Natural killer cell (primary cell): ENCODE measurements around the gene ANXA2R. TPM values are rescaled to one million over a fixed set of nuclear protein-coding genes. Genes with fewer than 3 reads are reported as not detected.

Experiments
- ATAC-seq, 3 donors: fragments of 150-1000 bp in 2 of 3; fragments of 200-7000 bp in 1 of 3; cut with Tn5 transposase; 1 replicate in 1 of 3; 2 replicates in 2 of 3; pipeline ENCODE4 v1.10.0; 2021; ENCODE audit warnings: mild to moderate bottlenecking in 2 of 3, moderate library complexity in 2 of 3
- DNase-seq, 2 donors: peaks; one replicate each; pipeline versions ENCODE4 v3.0.0 to v3.0.0-alpha.2; 2013 to 2021; ENCODE audit warnings: mixed read lengths in 1 of 2
- H3K27ac ChIP-seq: one replicate; pipeline ENCODE4 v1.5.1; 2013; ENCODE audit warnings: mild to moderate bottlenecking, low read length
- H3K27me3 ChIP-seq: one replicate; pipeline ENCODE4 v1.6.1; 2013; ENCODE audit warnings: low read length; ENCODE audit not compliant: control insufficient read depth, insufficient read depth
- H3K36me3 ChIP-seq: one replicate; pipeline ENCODE4 v1.6.1; 2013; ENCODE audit warnings: low read length; ENCODE audit not compliant: control insufficient read depth, insufficient read depth
- H3K4me1 ChIP-seq: one replicate; pipeline ENCODE4 v1.6.1; 2013; ENCODE audit warnings: low read length; ENCODE audit not compliant: control insufficient read depth, insufficient read depth
- H3K4me3 ChIP-seq: one replicate; pipeline ENCODE4 v1.5.1; 2013; ENCODE audit warnings: low read length
- H3K9me3 ChIP-seq: one replicate; pipeline ENCODE4 v1.6.1; 2013; ENCODE audit warnings: low read length; ENCODE audit not compliant: control insufficient read depth, insufficient read depth
- H3K27ac Mint-ChIP-seq, 2 donors: one replicate each; pipeline ENCODE4 v1.8.0; 2022; ENCODE audit warnings: mild to moderate bottlenecking in 2 of 2, mixed read lengths in 2 of 2, moderate library complexity in 1 of 2
- H3K27me3 Mint-ChIP-seq, 2 donors: one replicate each; pipeline ENCODE4 v1.8.0; 2022; ENCODE audit warnings: low read depth in 2 of 2, mixed read lengths in 2 of 2
- H3K36me3 Mint-ChIP-seq: one replicate; pipeline ENCODE4 v1.8.0; 2022; ENCODE audit warnings: mixed read lengths
- H3K4me1 Mint-ChIP-seq, 2 donors: one replicate each; pipeline ENCODE4 v1.8.0; 2022; ENCODE audit warnings: mixed read lengths in 2 of 2
- H3K4me3 Mint-ChIP-seq: one replicate; pipeline ENCODE4 v1.8.0; 2022; ENCODE audit warnings: mild to moderate bottlenecking, moderate library complexity, mixed read lengths
- H3K9me3 Mint-ChIP-seq, 2 donors: one replicate each; pipeline ENCODE4 v1.8.0; 2022; ENCODE audit warnings: mixed read lengths in 2 of 2
- WGBS: methylation state at CpG from one replicate; pipeline ENCODE4 v1.1.7; 2013; ENCODE audit warnings: missing lambda C conversion rate; ENCODE audit not compliant: insufficient coverage; 5-methylcytosine and 5-hydroxymethylcytosine counted together
- intact Hi-C: fragments of 100-400 bp; cut with micrococcal nuclease; formaldehyde crosslinking; loops from one replicate; pipeline ENCODE4 v1.14.2; 2022
- total RNA-seq, 4 donors: library from RNA; stranded (reverse); fragments of 120-200 nt in 1 of 4; gene quantifications; one replicate each; pipeline versions ENCODE4 v1.2.3 to v1.2.4, GENCODE V29; 2013 to 2022
- TF ChIP-seq, protein P1 (sequence below): fragments of 200-600 bp; IDR thresholded peaks from one replicate; pipeline ENCODE4 v1.8.0; 2022; ENCODE audit warnings: antibody characterized with exemption

ANXA2R gene
- total RNA-seq, 3 donors from 2014 or later (not counting 1 experiment from before 2014, with no cell fraction given), result 34.3 to 55.2 (median 38.0) TPM

DNA sequence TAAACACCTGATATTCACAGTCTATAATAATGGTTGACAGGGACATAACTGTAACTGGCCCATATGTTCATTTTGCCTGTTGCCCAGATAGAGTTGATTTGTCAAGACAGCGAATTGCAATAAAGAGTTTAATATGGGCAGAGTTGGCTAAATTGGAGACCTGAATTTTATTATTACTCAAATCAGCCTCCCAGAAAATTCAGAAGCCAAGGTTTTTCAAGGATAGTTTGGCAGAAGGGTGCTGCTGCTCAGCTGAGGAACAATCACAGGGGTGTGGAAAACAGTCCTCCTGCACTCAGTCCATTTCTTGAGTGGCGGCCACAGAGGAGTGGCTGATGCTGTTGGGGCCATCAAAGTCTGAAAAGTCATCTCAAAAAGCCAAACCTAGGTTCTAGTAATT, 19.0 kb downstream of the ANXA2R start:
- TF ChIP-seq, protein P1, sequence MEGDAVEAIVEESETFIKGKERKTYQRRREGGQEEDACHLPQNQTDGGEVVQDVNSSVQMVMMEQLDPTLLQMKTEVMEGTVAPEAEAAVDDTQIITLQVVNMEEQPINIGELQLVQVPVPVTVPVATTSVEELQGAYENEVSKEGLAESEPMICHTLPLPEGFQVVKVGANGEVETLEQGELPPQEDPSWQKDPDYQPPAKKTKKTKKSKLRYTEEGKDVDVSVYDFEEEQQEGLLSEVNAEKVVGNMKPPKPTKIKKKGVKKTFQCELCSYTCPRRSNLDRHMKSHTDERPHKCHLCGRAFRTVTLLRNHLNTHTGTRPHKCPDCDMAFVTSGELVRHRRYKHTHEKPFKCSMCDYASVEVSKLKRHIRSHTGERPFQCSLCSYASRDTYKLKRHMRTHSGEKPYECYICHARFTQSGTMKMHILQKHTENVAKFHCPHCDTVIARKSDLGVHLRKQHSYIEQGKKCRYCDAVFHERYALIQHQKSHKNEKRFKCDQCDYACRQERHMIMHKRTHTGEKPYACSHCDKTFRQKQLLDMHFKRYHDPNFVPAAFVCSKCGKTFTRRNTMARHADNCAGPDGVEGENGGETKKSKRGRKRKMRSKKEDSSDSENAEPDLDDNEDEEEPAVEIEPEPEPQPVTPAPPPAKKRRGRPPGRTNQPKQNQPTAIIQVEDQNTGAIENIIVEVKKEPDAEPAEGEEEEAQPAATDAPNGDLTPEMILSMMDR, result no peak
- peaks cover 36 to 47% of the 10 kb centered on the region in 2 donors for H3K4me1 Mint-ChIP-seq
- H3K36me3 Mint-ChIP-seq, result no peaks in the 10 kb centered on the region
- DNase-seq (no peak), ATAC-seq (no peak)
- H3K27ac Mint-ChIP-seq, result peak overlapping the region; percentile 99 to 100
- no peaks in the 10 kb centered on the region for H3K36me3 ChIP-seq
- no peaks in the 10 kb centered on the region for H3K27me3 ChIP-seq
- WGBS, result 93% methylated on average over 1 of the region's 2 CpGs
- no peak overlapping the region for H3K4me3 ChIP-seq
- intact Hi-C loops, result loop anchor here (2.0 kb wide), 1 partner anchor 14 kb away; no protein-coding TSS in a partner anchor
- no peaks in the 10 kb centered on the region for H3K9me3 Mint-ChIP-seq
- peak overlapping the region; percentile 93 for H3K27ac ChIP-seq
- H3K4me1 ChIP-seq, result peaks cover 20% of the 10 kb centered on the region
- no peaks in the 10 kb centered on the region for H3K27me3 Mint-ChIP-seq
- peak overlapping the region; percentile 91 for H3K4me3 Mint-ChIP-seq
- H3K9me3 ChIP-seq, result no peaks in the 10 kb centered on the region

DNA sequence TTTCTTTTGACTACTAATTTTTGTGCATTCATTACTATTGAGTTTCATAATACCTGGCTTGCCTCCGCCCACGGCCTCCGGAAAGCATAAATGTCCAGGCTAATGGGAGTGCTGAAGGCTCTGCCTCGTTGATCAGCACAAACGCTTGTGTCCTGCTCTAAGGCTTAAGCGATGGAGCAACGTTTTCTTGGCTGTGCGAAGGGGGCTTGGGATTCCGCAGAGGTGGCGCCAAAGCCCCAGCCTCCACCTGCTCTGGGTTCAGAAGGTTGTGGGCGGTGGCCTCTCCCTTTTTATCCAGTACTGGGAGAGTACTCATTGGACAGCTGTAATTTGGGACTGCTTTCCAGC, 19.7 kb downstream of the ANXA2R start:
- intact Hi-C loops, result loop anchor here (1.0 to 2.0 kb wide), 2 partner anchors 14 to 46 kb away; no protein-coding TSS in a partner anchor
- peak in 1 of 2 donors; percentile 61 for DNase-seq
- peaks cover 22% of the 10 kb centered on the region for H3K4me1 ChIP-seq
- H3K36me3 ChIP-seq, result no peaks in the 10 kb centered on the region
- TF ChIP-seq, protein P1, result no peak
- H3K4me3 ChIP-seq, result peak overlapping the region; percentile 58
- H3K4me3 Mint-ChIP-seq, result peak overlapping the region; percentile 91
- H3K27me3 ChIP-seq, result no peaks in the 10 kb centered on the region
- peak overlapping the region; percentile 99 to 100 for H3K27ac Mint-ChIP-seq
- no peak for ATAC-seq
- 5% methylated on average over 11 of the region's 11 CpGs for WGBS
- peaks cover 40 to 50% of the 10 kb centered on the region in 2 donors for H3K4me1 Mint-ChIP-seq
- no peaks in the 10 kb centered on the region for H3K27me3 Mint-ChIP-seq
- no peaks in the 10 kb centered on the region for H3K36me3 Mint-ChIP-seq
- peak overlapping the region; percentile 93 for H3K27ac ChIP-seq
- H3K9me3 ChIP-seq, result no peaks in the 10 kb centered on the region
- H3K9me3 Mint-ChIP-seq, result no peaks in the 10 kb centered on the region

DNA sequence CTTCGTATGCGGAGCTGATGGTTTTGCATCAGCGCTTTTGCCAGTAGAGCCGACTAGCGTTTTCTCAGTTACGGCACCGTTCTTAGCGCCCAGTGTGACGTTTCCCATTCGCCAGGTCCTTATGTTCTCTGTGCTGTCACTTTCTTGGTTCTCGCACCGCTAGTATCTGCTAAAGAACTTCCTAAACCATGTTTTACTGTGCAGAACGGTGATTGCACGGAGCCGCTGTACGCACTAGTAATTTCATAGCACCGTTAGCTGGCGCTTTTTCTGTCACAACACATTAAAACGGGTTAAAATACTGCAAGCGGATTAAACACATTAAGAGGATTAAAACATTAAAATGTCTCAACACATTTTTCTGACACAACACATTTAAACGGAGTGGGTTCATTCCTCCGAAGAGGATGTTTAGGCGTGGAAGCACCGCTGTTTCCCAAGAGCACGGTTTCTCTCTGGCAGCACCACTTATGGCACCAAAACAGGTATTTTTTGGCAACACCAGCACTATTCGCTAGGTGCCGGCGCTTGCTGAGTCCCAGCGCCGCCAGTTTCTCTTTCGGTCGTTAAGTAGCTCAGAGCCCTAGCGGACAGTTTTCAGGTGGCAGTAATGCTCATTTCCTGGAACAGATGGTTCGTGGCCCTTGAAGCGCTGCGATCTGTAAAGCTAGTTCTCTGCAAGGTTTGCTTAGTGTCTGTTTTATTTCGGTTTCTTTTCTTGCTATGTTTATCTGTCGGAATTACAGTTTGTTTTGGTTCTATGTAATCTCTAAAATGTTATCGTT, 20.3 kb downstream of the ANXA2R start:
- peak; percentile 73 to 96 for DNase-seq
- no peaks in the 10 kb centered on the region for H3K9me3 Mint-ChIP-seq
- no peaks in the 10 kb centered on the region for H3K9me3 ChIP-seq
- H3K27ac ChIP-seq, result peak overlapping the region; percentile 93
- no peaks in the 10 kb centered on the region for H3K36me3 Mint-ChIP-seq
- H3K4me1 ChIP-seq, result peaks cover 22% of the 10 kb centered on the region
- H3K4me3 ChIP-seq, result peak overlapping the region; percentile 58
- no peaks in the 10 kb centered on the region for H3K27me3 ChIP-seq
- intact Hi-C loops, result loop anchor here (1.0 to 10.0 kb wide), 5 partner anchors 13 to 1095 kb away; partner anchors contain the start of genes ANXA2R and FBXO4
- peak overlapping the region; percentile 99 to 100 for H3K27ac Mint-ChIP-seq
- H3K4me3 Mint-ChIP-seq, result peak overlapping the region; percentile 91
- ATAC-seq, result peak; percentile 64 to 83 (median 64)
- WGBS, result under 1% methylated on average over 38 of the region's 39 CpGs
- peaks cover 44 to 56% of the 10 kb centered on the region in 2 donors for H3K4me1 Mint-ChIP-seq
- TF ChIP-seq, protein P1, result peak; percentile 61
- no peaks in the 10 kb centered on the region for H3K36me3 ChIP-seq
- H3K27me3 Mint-ChIP-seq, result no peaks in the 10 kb centered on the region
